HEK293 (cell line): ENCODE results near the gene HOXD3.

ENCODE experiments used
- CTCF ChIP-seq: fragments of 450-650 bp; formaldehyde crosslinking; IDR thresholded peaks from 2 replicates; pipeline ENCODE4 v1.5.1; 2016; ENCODE audit warnings: missing biosample characterization, missing genetic modification characterization
- GLIS2 ChIP-seq: fragments of 450-650 bp; formaldehyde crosslinking; IDR thresholded peaks from 2 replicates; pipeline ENCODE4 v1.5.1; 2016; ENCODE audit warnings: missing biosample characterization, missing genetic modification characterization
- REST ChIP-seq: fragments of 450-650 bp; formaldehyde crosslinking; IDR thresholded peaks from 2 replicates; pipeline ENCODE4 v1.5.1; 2016; ENCODE audit warnings: missing biosample characterization, missing genetic modification characterization
- YY1 ChIP-seq: fragments of 450-650 bp; formaldehyde crosslinking; IDR thresholded peaks from 2 replicates; pipeline ENCODE4 v1.5.1; 2018; ENCODE audit warnings: missing biosample characterization, missing genetic modification characterization
- ZBTB49 ChIP-seq: fragments of 450-650 bp; formaldehyde crosslinking; IDR thresholded peaks from 2 replicates; pipeline ENCODE4 v1.5.1; 2016; ENCODE audit warnings: missing biosample characterization, missing genetic modification characterization, low read depth
- ZNF660 ChIP-seq: fragments of 450-650 bp; IDR thresholded peaks from 2 replicates; pipeline ENCODE4 v1.5.1; 2018; ENCODE audit warnings: missing biosample characterization, mild to moderate bottlenecking, missing genetic modification characterization

GRCh38 chr2:176164201-176164600 lies 7.1 kb downstream of the HOXD3 start:
- no peak for TF ChIP-seq CTCF (tag by site-specific recombination)
- no peak for TF ChIP-seq ZBTB49
- TF ChIP-seq GLIS2 (tag by site-specific recombination) = no peak
- no peak for TF ChIP-seq YY1 (tag by site-specific recombination)
- no peak for TF ChIP-seq ZNF660 (tag by site-specific recombination)
- TF ChIP-seq REST = no peak
